ENCODE data around the gene ADIG.
A peak's percentile ranks its signal among the peaks of the same experiment; 100 is the strongest.

The ADIG gene

GRCh38 chr20:38581013-38581412, at the start of gene ADIG:
ADIG (plus strand) TSS chr20:38581197; CDS start chr20:38581251, 54 bp downstream.
- peak; percentile 16 for DNase-seq (ENCODE audit: low spot score)

- no peak for DNase-seq (ENCODE audit: low spot score)
These were observed 46.2 kb upstream of the ADIG start for GRCh38 chr20:38534756-38535155.

- no peak for DNase-seq (ENCODE audit: low spot score)
These were observed 44.7 kb upstream of the ADIG start for GRCh38 chr20:38536310-38536709.

- DNase-seq (ENCODE audit: low spot score), result no peak
These were observed 43.8 kb upstream of the ADIG start for GRCh38 chr20:38537176-38537575.

- no peak for DNase-seq (ENCODE audit: low spot score)
These were observed 42.2 kb upstream of the ADIG start for GRCh38 chr20:38538789-38539188.

- no peak for DNase-seq (ENCODE audit: low spot score)
These were observed 37.7 kb upstream of the ADIG start for GRCh38 chr20:38543014-38543906.

- no peak for DNase-seq (ENCODE audit: low spot score)
These were observed 35.2 kb upstream of the ADIG start for GRCh38 chr20:38545771-38546170.

GRCh38 chr20:38547288-38548085, 33.5 kb upstream of the ADIG start:
- DNase-seq (ENCODE audit: low spot score), result peak; percentile 30

- no peak for DNase-seq (ENCODE audit: low spot score)
These were observed 32.5 kb upstream of the ADIG start for GRCh38 chr20:38548356-38549083.

- no peak for DNase-seq (ENCODE audit: low spot score)
These were observed 30.7 kb upstream of the ADIG start for GRCh38 chr20:38550274-38550673.

GRCh38 chr20:38551056-38551626, 29.9 kb upstream of the ADIG start:
- no peak for DNase-seq (ENCODE audit: low spot score)

GRCh38 chr20:38554986-38555385, 26.0 kb upstream of the ADIG start:
- no peak for DNase-seq (ENCODE audit: low spot score)

GRCh38 chr20:38555395-38555794, 25.6 kb upstream of the ADIG start:
- no peak for DNase-seq (ENCODE audit: low spot score)

- DNase-seq (ENCODE audit: low spot score), result no peak
These were observed 23.8 kb upstream of the ADIG start for GRCh38 chr20:38557174-38557573.

GRCh38 chr20:38558596-38559360, 22.2 kb upstream of the ADIG start:
- no peak for DNase-seq (ENCODE audit: low spot score)

- no peak for DNase-seq (ENCODE audit: low spot score)
These were observed 21.2 kb upstream of the ADIG start for GRCh38 chr20:38559764-38560163.

- no peak for DNase-seq (ENCODE audit: low spot score)
These were observed 17.1 kb upstream of the ADIG start for GRCh38 chr20:38563802-38564431.

GRCh38 chr20:38564680-38565079, 16.3 kb upstream of the ADIG start:
- DNase-seq (ENCODE audit: low spot score), result no peak

GRCh38 chr20:38566036-38566598, 14.9 kb upstream of the ADIG start:
- DNase-seq (ENCODE audit: low spot score), result no peak

GRCh38 chr20:38569747-38570525, 11.1 kb upstream of the ADIG start:
- no peak for DNase-seq (ENCODE audit: low spot score)
